Mesenchymal stem cell (in vitro differentiated cells and primary cell): ENCODE results near the gene TMEM186.

Source experiments
- DNase-seq: peaks from one replicate; pipeline ENCODE4 v3.0.0-alpha.2; 2013
- H2AFZ ChIP-seq: one replicate; pipeline ENCODE4 v1.6.1; 2013; ENCODE audit warnings: low read depth, mild to moderate bottlenecking, control low read depth, inconsistent platforms, low read length, moderate library complexity
- H2AK5ac ChIP-seq: 2 replicates; pipeline ENCODE4 v1.6.1; 2013; ENCODE audit warnings: low read length, moderate library complexity, mild to moderate bottlenecking, inconsistent platforms; ENCODE audit not compliant: severe bottlenecking
- H2BK120ac ChIP-seq: one replicate; pipeline ENCODE4 v1.6.1; 2013; ENCODE audit warnings: low read depth, mild to moderate bottlenecking, inconsistent platforms, low read length, moderate library complexity
- H2BK12ac ChIP-seq, 2 experiments: one replicate each; pipeline ENCODE4 v1.6.1; 2013; ENCODE audit warnings: inconsistent platforms in 2 of 2, low read length in 2 of 2, mild to moderate bottlenecking in 2 of 2, moderate library complexity in 2 of 2, control low read depth in 1 of 2
- H2BK15ac ChIP-seq: one replicate; pipeline ENCODE4 v1.6.1; 2013; ENCODE audit warnings: mild to moderate bottlenecking, low read depth, inconsistent platforms; ENCODE audit not compliant: poor library complexity, severe bottlenecking
- H2BK5ac ChIP-seq: 2 replicates; pipeline ENCODE4 v1.6.1; 2013; ENCODE audit warnings: low read depth, mild to moderate bottlenecking, low read length, control low read depth, inconsistent platforms; ENCODE audit not compliant: poor library complexity, severe bottlenecking
- H3K14ac ChIP-seq, 2 experiments: one replicate each; pipeline ENCODE4 v1.6.1; 2013; ENCODE audit warnings: inconsistent platforms in 2 of 2, low read length in 2 of 2, control low read depth in 1 of 2, mild to moderate bottlenecking in 1 of 2, moderate library complexity in 1 of 2
- H3K18ac ChIP-seq, 2 experiments: one replicate each; pipeline ENCODE4 v1.6.1; 2013; ENCODE audit warnings: inconsistent platforms in 2 of 2, low read length in 2 of 2, control low read depth in 1 of 2, low read depth in 1 of 2, mild to moderate bottlenecking in 1 of 2
- H3K23ac ChIP-seq, 2 experiments: one replicate each; pipeline ENCODE4 v1.6.1; 2013; ENCODE audit warnings: inconsistent platforms in 2 of 2, low read length in 2 of 2, mild to moderate bottlenecking in 2 of 2, moderate library complexity in 2 of 2, control low read depth in 1 of 2
- H3K27ac ChIP-seq: 2 replicates; pipeline ENCODE4 v1.5.1; 2013; ENCODE audit warnings: mild to moderate bottlenecking, moderate library complexity, low read length, control low read depth, inconsistent platforms; ENCODE audit not compliant: poor library complexity, severe bottlenecking
- H3K27me3 ChIP-seq, 2 experiments: 2 replicates each; pipeline versions ENCODE4 v1.6.1 to v1.7.0; 2013; ENCODE audit warnings: low read length in 2 of 2, mild to moderate bottlenecking in 2 of 2, moderate library complexity in 2 of 2, control low read depth in 1 of 2, inconsistent platforms in 1 of 2; ENCODE audit not compliant: control insufficient read depth in 1 of 2, insufficient read depth in 1 of 2
- H3K36me3 ChIP-seq, 2 experiments: 2 replicates each; pipeline versions ENCODE4 v1.6.1 to v1.7.0; 2013; ENCODE audit warnings: low read length in 2 of 2, control low read depth in 1 of 2, inconsistent platforms in 1 of 2, low read depth in 1 of 2, mild to moderate bottlenecking in 1 of 2; ENCODE audit not compliant: insufficient read depth in 2 of 2, control insufficient read depth in 1 of 2
- H3K4ac ChIP-seq, 2 experiments: one replicate each; pipeline ENCODE4 v1.6.1; 2013; ENCODE audit warnings: inconsistent platforms in 2 of 2, low read length in 2 of 2, mild to moderate bottlenecking in 2 of 2, moderate library complexity in 2 of 2, control low read depth in 1 of 2, low read depth in 1 of 2
- H3K4me1 ChIP-seq: 2 replicates; pipeline ENCODE4 v1.6.1; 2013; ENCODE audit warnings: low read depth, low read length, control low read depth; ENCODE audit not compliant: control insufficient read depth, insufficient read depth
- H3K4me2 ChIP-seq: 2 replicates; pipeline ENCODE4 v1.6.1; 2013; ENCODE audit warnings: low read length, mild to moderate bottlenecking, inconsistent platforms; ENCODE audit not compliant: poor library complexity, severe bottlenecking
- H3K4me3 ChIP-seq, 2 experiments: 2 replicates each; pipeline versions ENCODE4 v1.5.1 to v1.7.0; 2013; ENCODE audit warnings: low read length in 2 of 2, mild to moderate bottlenecking in 2 of 2, control low read depth in 1 of 2, low read depth in 1 of 2; ENCODE audit not compliant: insufficient read depth in 1 of 2
- H3K79me1 ChIP-seq: replicated peaks from 2 replicates; pipeline ENCODE4 v1.6.1; 2013; ENCODE audit warnings: mild to moderate bottlenecking, control low read depth, low read length, inconsistent platforms; ENCODE audit not compliant: poor library complexity, severe bottlenecking
- H3K9ac ChIP-seq: 2 replicates; pipeline ENCODE4 v1.7.0; 2013; ENCODE audit warnings: mild to moderate bottlenecking, low read length, moderate library complexity
- H3K9me3 ChIP-seq: 2 replicates; pipeline ENCODE4 v1.7.0; 2013; ENCODE audit warnings: mild to moderate bottlenecking, low read length; ENCODE audit not compliant: control insufficient read depth
- H4K8ac ChIP-seq: one replicate; pipeline ENCODE4 v1.6.1; 2013; ENCODE audit warnings: inconsistent platforms, mild to moderate bottlenecking, low read length, moderate library complexity
- H4K91ac ChIP-seq: one replicate; pipeline ENCODE4 v1.6.1; 2013; ENCODE audit warnings: mild to moderate bottlenecking, low read length, inconsistent platforms
- WGBS: methylation state at CpG from one replicate; pipeline ENCODE4 v1.1.7; 2013; ENCODE audit warnings: mixed read lengths; 5-methylcytosine and 5-hydroxymethylcytosine counted together

TMEM186 gene

GRCh38 chr16:8767176-8767575 lies 30.3 kb downstream of the TMEM186 start:
- Histone ChIP-seq H3K4me2 (no peak overlapping the region), H3K79me1 (no peaks in the 10 kb centered on the region), H3K4me1 (no peaks in the 10 kb centered on the region), H3K9ac (no peak overlapping the region), H2BK15ac (no peak overlapping the region), H4K8ac (no peak overlapping the region), H3K14ac (no peak overlapping the region), H2AK5ac (no peak overlapping the region), H3K4me3 (no peak overlapping the region), H3K36me3 (peaks cover 0 to 5% of the 10 kb centered on the region in 2 experiments), H2BK120ac (no peak overlapping the region), H2BK5ac (no peak overlapping the region), H3K4ac (no peak overlapping the region), H4K91ac (no peak overlapping the region), H2AFZ (no peak overlapping the region), H3K9me3 (no peaks in the 10 kb centered on the region), H3K18ac (no peak overlapping the region), H2BK12ac (no peak overlapping the region), H3K27ac (no peak overlapping the region), H3K27me3 (peaks cover 0 to 9% of the 10 kb centered on the region in 2 experiments), H3K23ac (no peak overlapping the region)
- DNase-seq = no peak
- 95% methylated on average over 7 of the region's 8 CpGs for WGBS

GRCh38 chr16:8764525-8765250 lies 32.8 kb downstream of the TMEM186 start:
- no peak overlapping the region for H2BK5ac ChIP-seq
- no peak overlapping the region for H4K91ac ChIP-seq
- no peaks in the 10 kb centered on the region for H3K9me3 ChIP-seq
- peaks cover 0 to 9% of the 10 kb centered on the region in 2 experiments for H3K27me3 ChIP-seq
- H2AK5ac ChIP-seq = no peak overlapping the region
- H3K9ac ChIP-seq = no peak overlapping the region
- no peak overlapping the region for H3K4me3 ChIP-seq
- no peaks in the 10 kb centered on the region for H3K79me1 ChIP-seq
- H3K36me3 ChIP-seq = peaks cover 0 to 5% of the 10 kb centered on the region in 2 experiments
- DNase-seq = no peak
- peak overlapping the region in 1 of 2 experiments; percentile 3 for H3K14ac ChIP-seq
- no peak overlapping the region for H3K23ac ChIP-seq
- H3K27ac ChIP-seq = no peak overlapping the region
- no peak overlapping the region for H2BK12ac ChIP-seq
- H2BK120ac ChIP-seq = no peak overlapping the region
- H3K18ac ChIP-seq = no peak overlapping the region
- H3K4me2 ChIP-seq = no peak overlapping the region
- H2BK15ac ChIP-seq = no peak overlapping the region
- 82% methylated on average over 15 of the region's 18 CpGs for WGBS
- H3K4ac ChIP-seq = no peak overlapping the region
- H2AFZ ChIP-seq = no peak overlapping the region
- H3K4me1 ChIP-seq = no peaks in the 10 kb centered on the region
- H4K8ac ChIP-seq = no peak overlapping the region

GRCh38 chr16:8763899-8764298 lies 33.5 kb downstream of the TMEM186 start:
- H3K36me3 ChIP-seq = peaks cover 0 to 5% of the 10 kb centered on the region in 2 experiments
- no peaks in the 10 kb centered on the region for H3K9me3 ChIP-seq
- no peak overlapping the region for H4K8ac ChIP-seq
- no peak overlapping the region for H2BK120ac ChIP-seq
- WGBS = 56% methylated on average over 9 of the region's 10 CpGs
- H2AFZ ChIP-seq = no peak overlapping the region
- H3K23ac ChIP-seq = no peak overlapping the region
- H3K4ac ChIP-seq = no peak overlapping the region
- no peaks in the 10 kb centered on the region for H3K79me1 ChIP-seq
- H3K4me2 ChIP-seq = no peak overlapping the region
- H2BK15ac ChIP-seq = no peak overlapping the region
- H2AK5ac ChIP-seq = no peak overlapping the region
- no peak overlapping the region for H3K9ac ChIP-seq
- no peak overlapping the region for H3K4me3 ChIP-seq
- H2BK5ac ChIP-seq = no peak overlapping the region
- no peak for DNase-seq
- H3K14ac ChIP-seq = no peak overlapping the region
- H3K27me3 ChIP-seq = peaks cover 0 to 9% of the 10 kb centered on the region in 2 experiments
- H4K91ac ChIP-seq = no peak overlapping the region
- no peak overlapping the region for H3K27ac ChIP-seq
- H2BK12ac ChIP-seq = no peak overlapping the region
- no peaks in the 10 kb centered on the region for H3K4me1 ChIP-seq
- no peak overlapping the region for H3K18ac ChIP-seq

GRCh38 chr16:8763083-8763482 lies 34.4 kb downstream of the TMEM186 start:
- H3K23ac ChIP-seq = no peak overlapping the region
- no peaks in the 10 kb centered on the region for H3K9me3 ChIP-seq
- H3K4me2 ChIP-seq = no peak overlapping the region
- no peak overlapping the region for H4K8ac ChIP-seq
- no peak overlapping the region for H3K9ac ChIP-seq
- no peak overlapping the region for H3K14ac ChIP-seq
- H2BK15ac ChIP-seq = no peak overlapping the region
- no peaks in the 10 kb centered on the region for H3K36me3 ChIP-seq
- H3K4me1 ChIP-seq = no peaks in the 10 kb centered on the region
- no peaks in the 10 kb centered on the region for H3K79me1 ChIP-seq
- no peak overlapping the region for H2BK5ac ChIP-seq
- no peak overlapping the region for H2AFZ ChIP-seq
- 89% methylated on average over 3 of the region's 3 CpGs for WGBS
- DNase-seq = no peak
- H3K18ac ChIP-seq = no peak overlapping the region
- no peak overlapping the region for H3K4me3 ChIP-seq
- H2AK5ac ChIP-seq = no peak overlapping the region
- H2BK120ac ChIP-seq = no peak overlapping the region
- peaks cover 0 to 9% of the 10 kb centered on the region in 2 experiments for H3K27me3 ChIP-seq
- no peak overlapping the region for H3K4ac ChIP-seq
- H2BK12ac ChIP-seq = no peak overlapping the region
- H4K91ac ChIP-seq = no peak overlapping the region
- H3K27ac ChIP-seq = no peak overlapping the region
